ENCODE data around the gene ADNP.
"Not testable (repeated sequence)": the region's sequence is repeated elsewhere in the genome, so short reads cannot be mapped to it uniquely, and the experiment has no call there.

The ADNP gene

DNA sequence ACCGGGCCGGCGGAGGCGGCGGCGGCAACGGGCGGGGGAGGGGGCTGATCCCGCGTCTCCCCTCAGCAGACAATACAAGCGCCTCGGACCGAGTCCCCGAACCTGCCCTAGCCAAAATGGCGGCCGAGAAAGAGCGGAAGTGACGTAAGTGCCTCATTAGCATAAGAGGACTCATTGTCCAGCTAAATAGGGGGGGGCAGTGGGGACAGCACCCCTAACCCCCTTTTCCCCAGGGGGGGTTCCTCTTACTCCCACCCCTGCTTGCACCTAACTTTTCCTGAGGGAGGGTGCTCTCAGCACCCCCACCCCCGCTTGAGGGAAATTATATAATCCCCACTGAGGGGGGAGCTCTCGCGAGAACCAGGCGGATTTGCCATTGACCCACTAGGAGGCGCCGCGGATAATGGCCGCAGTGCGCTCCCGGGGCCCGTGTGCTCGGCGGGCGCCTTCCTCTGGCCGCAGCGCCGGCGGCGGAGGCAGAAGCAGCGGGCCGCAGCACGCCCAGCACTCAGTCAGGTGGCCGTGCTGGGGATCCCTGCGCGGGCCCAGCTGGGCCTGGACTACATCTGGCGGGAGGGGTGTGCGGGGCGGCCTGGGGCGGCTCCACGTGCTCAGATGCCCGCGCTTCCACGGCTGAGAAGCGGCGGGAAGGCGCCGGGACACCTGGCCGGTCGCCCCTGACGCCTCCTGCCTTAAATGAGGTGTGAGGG is at the start of gene ADNP:
Gene ADNP (minus strand): TSS at position 132 of the 710 bp plus-strand sequence. CDS start 27,441 bp downstream, outside the sequence.
- peak; percentile 94 for DNase-seq

- DNase-seq, result no peak
Measured at GRCh38 chr20:50980071-50980681, 48.9 kb upstream of the ADNP start.

DNA sequence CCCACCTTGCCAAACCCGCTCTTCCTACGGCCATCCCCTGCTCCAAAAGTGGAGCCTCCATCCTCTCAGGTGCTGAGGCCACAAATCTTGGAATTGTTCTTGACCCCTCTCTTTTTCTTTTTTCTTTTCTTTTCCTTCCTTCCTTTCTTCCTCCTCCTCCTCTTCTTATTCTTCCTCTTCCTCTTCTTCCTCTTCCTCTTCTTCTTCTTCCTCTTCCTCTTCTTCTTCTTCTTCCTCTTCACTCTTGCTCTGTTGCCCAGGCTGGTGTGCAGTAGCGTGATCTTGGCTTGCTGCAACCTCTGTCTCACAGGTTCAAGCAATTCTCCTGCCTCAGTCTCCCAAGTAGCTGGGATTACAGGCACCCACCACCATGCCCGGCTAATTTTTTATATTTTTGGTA is 47.3 kb upstream of the ADNP start:
- DNase-seq, result not testable (repeated sequence)

GRCh38 chr20:50977066-50978021 is 46.1 kb upstream of the ADNP start:
- no peak for DNase-seq

DNA sequence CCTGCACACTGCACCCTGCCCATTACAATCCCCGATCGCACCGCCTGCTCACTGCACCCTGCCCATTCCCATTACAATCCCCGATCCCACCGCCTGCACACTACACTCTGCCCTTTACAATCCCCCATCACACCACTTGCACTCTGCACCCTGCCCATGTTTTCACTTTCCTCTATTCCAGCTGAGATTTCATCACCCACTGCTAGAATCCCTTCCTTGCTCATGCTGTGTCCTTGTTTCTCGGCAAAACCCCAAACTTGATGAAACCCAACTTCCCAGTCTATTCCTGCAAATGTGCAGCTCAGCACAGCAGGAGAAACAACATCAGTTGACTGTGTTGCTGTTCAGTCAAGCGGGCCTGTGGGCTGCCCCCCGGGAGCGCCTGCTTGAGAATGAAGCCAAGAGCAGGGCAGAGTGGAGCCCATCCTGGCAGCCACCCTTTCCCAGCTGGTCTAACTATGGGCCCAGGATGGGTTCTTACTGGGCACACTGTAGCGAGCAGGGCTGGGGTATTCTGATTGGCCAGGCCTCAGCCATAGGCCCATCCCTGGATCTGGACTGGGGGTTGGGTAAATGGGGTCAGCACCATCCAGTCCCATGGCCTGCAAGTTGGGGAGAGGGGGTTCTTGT is 44.6 kb upstream of the ADNP start:
- DNase-seq, result no peak

DNA sequence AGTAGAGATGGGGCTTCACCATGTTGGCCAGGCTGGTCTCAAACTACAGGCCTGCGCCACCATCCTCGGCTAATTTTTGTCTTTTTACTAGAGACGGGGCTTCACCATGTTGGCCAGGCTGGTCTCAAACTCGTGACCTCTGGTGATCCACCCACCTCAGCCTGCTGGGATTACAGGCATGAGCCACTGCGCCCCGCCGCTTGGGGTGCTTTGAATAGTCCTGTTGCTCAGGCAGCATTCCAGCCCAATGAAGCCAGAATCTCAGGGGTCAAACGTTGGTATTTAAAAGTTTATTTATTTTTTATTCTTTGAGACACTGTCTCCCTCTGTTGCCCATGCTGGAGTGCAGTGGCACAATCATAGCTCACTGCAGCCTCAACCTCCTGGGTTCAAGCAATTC is 38.7 kb upstream of the ADNP start:
- no peak for DNase-seq

DNA sequence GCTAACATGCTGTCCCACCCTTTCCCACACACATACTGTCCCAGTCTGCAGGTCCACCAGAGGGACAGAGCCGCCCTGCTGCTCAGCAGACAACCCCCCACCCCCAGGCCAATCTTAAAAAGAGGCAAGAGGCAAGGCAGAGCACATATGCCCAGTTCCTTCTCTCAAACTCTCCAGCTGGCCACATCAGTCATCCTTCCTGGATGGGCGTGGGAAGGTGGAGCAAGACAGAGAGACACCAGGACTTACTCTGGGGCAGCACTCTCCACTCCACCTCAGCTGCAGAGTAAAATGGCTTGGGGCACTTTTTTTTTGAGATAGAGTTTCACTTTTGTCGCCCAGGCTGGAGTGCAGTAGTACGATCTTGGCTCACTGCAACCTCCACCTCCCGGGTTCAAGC is 38.2 kb upstream of the ADNP start:
- no peak for DNase-seq

- DNase-seq, result no peak
Measured at GRCh38 chr20:50968289-50968688, 37.1 kb upstream of the ADNP start.

DNA sequence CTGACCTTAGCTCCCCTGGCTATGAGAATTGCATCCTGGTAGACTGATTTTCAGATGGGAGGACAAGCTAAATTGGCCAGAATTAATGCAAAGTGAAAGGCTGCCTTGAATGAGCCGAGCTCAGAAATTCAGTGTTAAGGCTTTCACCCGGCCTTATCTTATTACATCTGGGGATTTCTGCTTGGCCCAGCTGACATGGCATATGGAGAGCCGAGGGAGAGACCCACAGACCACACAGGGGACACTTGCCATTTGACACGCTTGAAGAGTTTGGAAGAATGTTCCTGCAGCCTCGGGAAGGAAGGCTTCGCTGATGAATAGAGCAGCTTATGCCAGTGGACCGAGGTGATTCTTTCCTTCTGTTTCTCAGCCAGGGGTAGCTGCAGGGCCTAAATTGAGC is 36.3 kb upstream of the ADNP start:
- DNase-seq, result no peak

- DNase-seq, result no peak
Measured at GRCh38 chr20:50959543-50960126, 28.4 kb upstream of the ADNP start.

DNA sequence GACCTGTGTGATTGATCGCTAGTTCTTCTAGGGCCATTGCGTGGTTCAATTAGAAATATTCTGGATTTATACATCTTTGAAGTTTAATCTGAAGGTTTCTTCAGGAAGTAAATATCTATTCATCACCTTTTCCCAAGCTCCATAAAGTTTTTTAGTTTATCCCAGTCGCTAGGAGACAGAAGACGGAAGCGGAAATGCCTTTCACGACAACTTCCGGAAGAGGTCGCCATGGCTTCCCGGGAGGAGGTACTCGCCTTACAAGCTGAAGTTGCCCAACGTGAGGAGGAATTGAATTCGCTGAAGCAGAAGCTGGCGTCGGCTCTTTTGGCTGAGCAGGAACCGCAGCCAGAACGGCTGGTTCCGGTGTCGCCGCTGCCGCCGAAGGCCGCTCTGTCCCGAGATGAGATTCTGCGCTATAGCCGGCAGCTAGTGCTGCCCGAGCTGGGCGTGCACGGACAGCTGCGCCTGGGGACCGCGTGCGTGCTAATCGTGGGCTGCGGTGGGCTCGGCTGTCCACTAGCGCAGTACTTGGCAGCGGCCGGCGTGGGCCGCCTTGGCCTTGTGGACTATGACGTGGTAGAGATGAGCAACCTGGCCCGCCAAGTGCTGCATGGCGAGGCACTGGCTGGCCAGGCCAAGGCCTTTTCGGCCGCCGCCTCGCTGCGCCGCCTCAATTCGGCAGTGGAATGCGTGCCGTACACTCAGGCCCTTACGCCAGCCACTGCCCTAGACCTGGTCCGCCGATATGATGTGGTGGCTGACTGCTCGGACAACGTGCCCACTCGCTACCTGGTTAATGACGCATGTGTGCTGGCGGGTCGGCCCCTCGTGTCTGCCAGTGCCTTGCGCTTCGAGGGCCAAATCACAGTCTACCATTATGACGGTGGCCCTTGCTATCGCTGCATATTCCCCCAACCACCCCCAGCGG is 27.6 kb upstream of the ADNP start, which contains the start of gene MOCS3:
Gene MOCS3 (plus strand): TSS at position 204 of the 928 bp plus-strand sequence. CDS start 25 bp downstream, at position 229.
- DNase-seq, result peak; percentile 87

DNA sequence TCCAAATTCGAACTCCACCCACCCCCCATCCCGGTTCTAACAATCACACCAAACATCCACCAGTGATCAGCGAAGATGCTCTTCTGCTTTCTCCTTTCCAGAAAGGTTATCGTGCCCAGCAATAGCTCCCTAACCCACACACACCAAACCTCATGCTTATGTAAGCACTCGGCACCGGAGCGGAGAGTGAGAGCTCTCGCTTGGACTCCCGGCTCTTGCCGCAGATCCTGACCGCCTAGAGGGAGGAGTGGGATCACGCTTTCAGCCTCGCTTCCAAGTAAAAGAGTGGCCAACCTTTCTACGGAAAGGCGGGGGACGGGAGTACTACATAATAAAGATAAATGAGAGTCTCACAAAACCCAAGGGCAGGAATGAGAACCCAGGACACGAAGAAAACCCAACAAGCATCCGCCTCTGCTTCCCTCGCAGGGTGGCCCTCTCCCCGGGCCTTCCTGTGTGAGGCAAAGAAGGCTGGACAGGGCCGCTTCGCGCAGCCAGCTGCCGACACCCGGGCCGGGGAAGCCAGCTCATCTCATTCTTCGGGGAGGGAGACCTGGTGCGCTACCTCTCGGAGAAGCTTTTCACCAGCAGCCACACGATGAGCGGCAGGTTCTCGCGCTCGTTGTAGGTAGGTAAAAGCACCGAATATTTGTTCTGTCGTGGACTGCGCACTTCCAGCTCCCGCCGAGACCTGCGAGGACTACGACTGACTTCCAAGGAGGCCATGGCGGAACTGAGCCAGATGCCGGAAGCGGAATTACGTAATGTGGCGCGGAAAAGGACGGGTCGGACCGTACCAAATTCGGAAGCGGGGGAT is 26.8 kb upstream of the ADNP start, which contains the start of gene DPM1:
Gene DPM1 (minus strand): TSS at position 735 of the 817 bp plus-strand sequence. CDS start 9 bp downstream, at position 726.
- DNase-seq, result peak; percentile 85

GRCh38 chr20:50957276-50957675 is 26.0 kb upstream of the ADNP start:
- no peak for DNase-seq

DNA sequence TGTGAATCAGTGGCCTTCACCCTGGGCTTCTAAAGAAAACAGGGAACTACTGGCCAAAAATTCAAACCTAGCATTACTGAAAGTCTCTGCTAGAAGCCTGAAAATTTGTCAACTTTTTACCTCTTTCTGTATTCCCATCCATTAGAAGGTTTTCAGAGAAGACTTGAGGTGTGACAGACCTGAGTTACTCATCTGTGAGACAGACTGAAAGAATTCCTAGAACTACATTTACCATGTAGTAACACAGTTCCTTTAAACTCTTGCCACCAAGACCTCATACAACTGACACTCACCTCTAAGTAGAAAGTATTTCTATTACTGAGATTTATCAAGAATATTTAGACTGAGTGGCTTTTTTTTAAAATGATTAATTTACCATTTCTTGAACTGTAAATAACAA is 22.6 kb upstream of the ADNP start:
- DNase-seq, result no peak

- DNase-seq, result no peak
Measured at GRCh38 chr20:50953196-50953595, 22.0 kb upstream of the ADNP start.

DNA sequence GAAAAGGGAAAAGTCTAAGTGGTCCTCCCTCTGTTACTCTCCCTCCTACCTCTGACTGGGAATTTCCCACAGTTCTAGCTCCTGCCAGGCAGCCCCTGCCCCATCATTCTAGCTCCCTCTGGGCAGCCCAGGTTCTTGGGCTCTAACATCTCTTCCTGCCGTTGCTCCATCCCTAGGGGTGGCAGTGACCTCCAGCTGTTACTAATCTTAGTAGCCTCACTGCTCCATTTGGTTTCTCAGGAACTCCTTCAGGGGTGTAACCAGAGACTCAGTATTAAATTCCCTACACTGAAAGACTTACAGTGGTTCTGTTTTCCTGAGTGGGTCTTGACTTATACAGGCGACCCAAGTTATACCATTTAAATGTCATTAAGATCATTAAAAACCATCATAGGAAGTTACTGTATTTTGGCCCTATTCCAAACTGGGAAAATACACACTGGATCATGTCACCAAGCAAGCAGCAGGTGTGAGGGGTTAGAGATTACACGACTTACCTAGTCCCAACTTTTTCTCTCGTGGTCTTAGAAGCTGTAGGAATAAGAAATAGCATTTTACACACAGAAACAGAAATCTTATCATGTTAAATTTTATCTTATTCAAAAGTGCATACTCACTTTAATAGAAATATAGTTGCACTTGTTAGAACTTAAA is 17.0 kb upstream of the ADNP start:
- no peak for DNase-seq

GRCh38 chr20:50943069-50943468 is 11.8 kb upstream of the ADNP start:
- DNase-seq, result no peak

- no peak for DNase-seq
Measured at GRCh38 chr20:50933589-50933988, 2.4 kb upstream of the ADNP start.

- no peak for DNase-seq
Measured at GRCh38 chr20:50932691-50933280, 1.5 kb upstream of the ADNP start.
